B cell (primary cell): ENCODE measurements around the gene CCNL1. TPM values are rescaled to one million over a fixed set of nuclear protein-coding genes. Genes with fewer than 3 reads are reported as not detected.

Source experiments
- ATAC-seq: fragments of 200-7000 bp; cut with Tn5 transposase; one replicate; pipeline ENCODE4 v1.10.0; 2021; ENCODE audit warnings: low read depth, mild to moderate bottlenecking, moderate number of reproducible peaks, moderate library complexity
- CTCF ChIA-PET: fragments of 350-600 bp; sonication (Branson Sonifier 250); formaldehyde crosslinking; loops from one replicate; lab custom pipeline; 2021; ENCODE audit warnings: antibody characterized with exemption, inconsistent platforms; lab: Charles Lee
- POLR2A ChIA-PET: fragments of 350-600 bp; sonication (Branson Sonifier 250); formaldehyde crosslinking; loops from one replicate; lab custom pipeline; 2021; ENCODE audit warnings: antibody characterized with exemption; lab: Charles Lee
- DNase-seq: peaks from one replicate; pipeline ENCODE4 v3.0.0; 2013
- H2AFZ ChIP-seq: 2 replicates; pipeline ENCODE4 v1.6.1; 2012; ENCODE audit warnings: mild to moderate bottlenecking, low read depth, low read length; ENCODE audit not compliant: insufficient read depth, poor library complexity, severe bottlenecking
- H3K27ac ChIP-seq, 2 donors: 1 replicate in 1 of 2; 2 replicates in 1 of 2; pipeline ENCODE4 v1.5.1; 2012 to 2013; ENCODE audit warnings: low read length in 2 of 2, mild to moderate bottlenecking in 2 of 2, moderate library complexity in 1 of 2
- H3K27me3 ChIP-seq, 4 experiments: fragments of 200-600 bp in 1 of 4; sonication (generic) in 1 of 4; replicated peaks in 1 of 4; 1 replicate in 2 of 4; 2 replicates in 2 of 4; pipeline versions ENCODE4 v1.6.1 to v1.7.0; 2013 to 2016; ENCODE audit warnings: low read length in 3 of 4, mild to moderate bottlenecking in 2 of 4, mixed read lengths in 1 of 4, moderate library complexity in 1 of 4; ENCODE audit not compliant: insufficient read depth in 4 of 4, control insufficient read depth in 3 of 4; ENCODE audit errors: control extremely low read depth in 1 of 4
- H3K36me3 ChIP-seq, 2 experiments: replicated peaks in 1 of 2; 1 replicate in 1 of 2; 2 replicates in 1 of 2; pipeline versions ENCODE4 v1.6.1 to v1.7.1; 2013; ENCODE audit warnings: low read length in 1 of 2; ENCODE audit not compliant: insufficient read depth in 2 of 2, control insufficient read depth in 1 of 2; ENCODE audit errors: control extremely low read depth in 1 of 2, extremely low read depth in 1 of 2
- H3K4me1 ChIP-seq, 2 donors: fragments of 200-600 bp in 1 of 2; sonication (generic) in 1 of 2; 1 replicate in 1 of 2; 2 replicates in 1 of 2; pipeline versions ENCODE4 v1.5.1 to v1.6.1; 2013 to 2017; ENCODE audit warnings: low read length in 2 of 2; ENCODE audit not compliant: control insufficient read depth in 2 of 2, insufficient read depth in 2 of 2
- H3K4me2 ChIP-seq: replicated peaks from 2 replicates; pipeline ENCODE3; 2012; ENCODE audit warnings: mild to moderate bottlenecking, low read depth, low read length; ENCODE audit not compliant: poor library complexity, severe bottlenecking
- H3K4me3 ChIP-seq, 5 experiments: fragments of 200-600 bp in 1 of 5; sonication (generic) in 1 of 5; 1 replicate in 3 of 5; 2 replicates in 2 of 5; pipeline versions ENCODE4 v1.5.1 to v1.7.0; 2011 to 2016; ENCODE audit warnings: low read length in 4 of 5, mild to moderate bottlenecking in 4 of 5, low read depth in 2 of 5, control low read depth in 1 of 5, moderate library complexity in 1 of 5; ENCODE audit not compliant: insufficient read depth in 1 of 5; ENCODE audit errors: control extremely low read depth in 1 of 5, extremely low read depth in 1 of 5
- H3K79me2 ChIP-seq: fragments of 200-600 bp; sonication (generic); one replicate; pipeline ENCODE4 v1.6.0; 2016; ENCODE audit warnings: low read length; ENCODE audit not compliant: control insufficient read depth, insufficient read depth
- H3K9ac ChIP-seq: fragments of 200-600 bp; sonication (generic); 2 replicates; pipeline ENCODE4 v1.6.1; 2017; ENCODE audit warnings: mild to moderate bottlenecking, low read length, moderate library complexity
- H3K9me3 ChIP-seq, 3 donors: one replicate each; pipeline versions ENCODE4 v1.6.1 to v1.7.1; 2013; ENCODE audit warnings: low read length in 2 of 3; ENCODE audit not compliant: control insufficient read depth in 2 of 3, insufficient read depth in 1 of 3; ENCODE audit errors: control extremely low read depth in 1 of 3
- H4K20me1 ChIP-seq: 2 replicates; pipeline ENCODE4 v1.6.0; 2012; ENCODE audit warnings: mild to moderate bottlenecking, low read length; ENCODE audit not compliant: insufficient read depth, control insufficient read depth, poor library complexity, severe bottlenecking
- H3K27ac Mint-ChIP-seq: one replicate; pipeline ENCODE4 v1.8.0; 2021; ENCODE audit warnings: mixed read lengths
- H3K27me3 Mint-ChIP-seq: one replicate; pipeline ENCODE4 v1.8.0; 2021; ENCODE audit warnings: mixed read lengths
- H3K4me1 Mint-ChIP-seq: one replicate; pipeline ENCODE4 v1.8.0; 2021; ENCODE audit warnings: mixed read lengths
- H3K4me3 Mint-ChIP-seq: one replicate; pipeline ENCODE4 v1.8.0; 2021; ENCODE audit warnings: mixed read lengths
- H3K9me3 Mint-ChIP-seq: one replicate; pipeline ENCODE4 v1.8.0; 2022; ENCODE audit warnings: mixed read lengths; ENCODE audit not compliant: insufficient read depth
- EZH2 ChIP-seq: IDR thresholded peaks from 2 replicates; pipeline ENCODE4 v1.6.1; 2012; ENCODE audit warnings: borderline replicate concordance, low read depth, mild to moderate bottlenecking, moderate library complexity, low read length; ENCODE audit not compliant: insufficient read depth, poor library complexity, severe bottlenecking
- WGBS: methylation state at CpG from one replicate; pipeline ENCODE4 v1.1.5; 2013; ENCODE audit warnings: missing lambda C conversion rate; ENCODE audit not compliant: insufficient coverage; 5-methylcytosine and 5-hydroxymethylcytosine counted together
- intact Hi-C: fragments of 100-400 bp; cut with micrococcal nuclease; formaldehyde crosslinking; loops from one replicate; pipeline ENCODE4 v1.10.0; 2022
- polyA plus RNA-seq: library from polyadenylated mRNA; depleted of rRNA; stranded (reverse); fragments of >200 nt; gene quantifications from 2 replicates; pipeline ENCODE4 v1.2.3, GENCODE V29; 2012
- total RNA-seq, 2 donors: library from RNA; stranded (reverse); fragments of 120-200 nt in 1 of 2; gene quantifications; 1 replicate in 1 of 2; 2 replicates in 1 of 2; pipeline versions ENCODE4 v1.2.3 to v1.2.4, GENCODE V29; 2013 to 2022
- TF ChIP-seq, protein P1 (sequence below): fragments of 200-600 bp; IDR thresholded peaks from one replicate; pipeline ENCODE4 v1.8.0; 2022; ENCODE audit warnings: antibody characterized with exemption, mild to moderate bottlenecking

Gene CCNL1
- total and polyA plus RNA-seq, 2 donors (not counting 1 experiment from before 2014, with no cell fraction given): 322 to 655 TPM

DNA sequence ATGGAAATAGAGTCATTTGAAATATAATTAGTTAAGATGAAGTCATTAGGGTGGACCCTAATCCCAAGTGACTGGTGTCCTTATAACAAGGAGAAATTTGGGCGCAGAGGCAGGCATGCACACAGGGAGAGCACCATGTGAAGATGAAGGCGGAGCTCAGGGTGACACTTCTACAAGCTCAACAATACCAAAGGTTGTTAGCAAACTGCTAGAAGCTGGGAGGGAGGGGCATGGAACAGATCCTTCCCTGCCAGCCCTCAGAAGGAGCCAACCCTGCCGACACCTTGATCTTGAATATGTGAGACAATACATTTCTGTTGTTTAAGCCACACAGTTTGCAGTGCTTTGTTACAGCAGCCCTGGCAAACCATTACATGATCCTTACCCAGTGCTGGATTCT is 57.8 kb downstream of the CCNL1 start:
- intact Hi-C loops: no loop called here
- H3K36me3 ChIP-seq: no peaks in the 10 kb centered on the region
- no peaks in the 10 kb centered on the region for H3K9me3 ChIP-seq
- 100% methylated on average over 2 of the region's 3 CpGs for WGBS
- H4K20me1 ChIP-seq: no peaks in the 10 kb centered on the region
- H3K27me3 ChIP-seq: no peaks in the 10 kb centered on the region
- DNase-seq (no peak), ATAC-seq (no peak)
- no peak overlapping the region for H3K27ac Mint-ChIP-seq
- H3K27ac ChIP-seq: no peak overlapping the region
- no peak overlapping the region for H2AFZ ChIP-seq
- ChIA-PET POLR2A (interaction anchor here (0.7 kb wide), 1 partner anchor 277 kb away, joined by 9 read pairs; no protein-coding TSS in a partner anchor), CTCF (interaction anchor here (0.5 kb wide), 1 partner anchor 1162 kb away, joined by 3 read pairs; no protein-coding TSS in a partner anchor)
- H3K4me3 Mint-ChIP-seq: no peak overlapping the region
- H3K9me3 Mint-ChIP-seq: no peaks in the 10 kb centered on the region
- no peak overlapping the region for H3K4me3 ChIP-seq
- no peak overlapping the region for H3K4me2 ChIP-seq
- no peak overlapping the region for H3K9ac ChIP-seq
- H3K4me1 ChIP-seq: peaks cover 25 to 32% of the 10 kb centered on the region in 2 donors
- H3K4me1 Mint-ChIP-seq: peaks cover 29% of the 10 kb centered on the region
- no peaks in the 10 kb centered on the region for H3K79me2 ChIP-seq
- TF ChIP-seq, protein P1, sequence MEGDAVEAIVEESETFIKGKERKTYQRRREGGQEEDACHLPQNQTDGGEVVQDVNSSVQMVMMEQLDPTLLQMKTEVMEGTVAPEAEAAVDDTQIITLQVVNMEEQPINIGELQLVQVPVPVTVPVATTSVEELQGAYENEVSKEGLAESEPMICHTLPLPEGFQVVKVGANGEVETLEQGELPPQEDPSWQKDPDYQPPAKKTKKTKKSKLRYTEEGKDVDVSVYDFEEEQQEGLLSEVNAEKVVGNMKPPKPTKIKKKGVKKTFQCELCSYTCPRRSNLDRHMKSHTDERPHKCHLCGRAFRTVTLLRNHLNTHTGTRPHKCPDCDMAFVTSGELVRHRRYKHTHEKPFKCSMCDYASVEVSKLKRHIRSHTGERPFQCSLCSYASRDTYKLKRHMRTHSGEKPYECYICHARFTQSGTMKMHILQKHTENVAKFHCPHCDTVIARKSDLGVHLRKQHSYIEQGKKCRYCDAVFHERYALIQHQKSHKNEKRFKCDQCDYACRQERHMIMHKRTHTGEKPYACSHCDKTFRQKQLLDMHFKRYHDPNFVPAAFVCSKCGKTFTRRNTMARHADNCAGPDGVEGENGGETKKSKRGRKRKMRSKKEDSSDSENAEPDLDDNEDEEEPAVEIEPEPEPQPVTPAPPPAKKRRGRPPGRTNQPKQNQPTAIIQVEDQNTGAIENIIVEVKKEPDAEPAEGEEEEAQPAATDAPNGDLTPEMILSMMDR: no peak
- TF ChIP-seq EZH2: no peak
- H3K27me3 Mint-ChIP-seq: no peaks in the 10 kb centered on the region

DNA sequence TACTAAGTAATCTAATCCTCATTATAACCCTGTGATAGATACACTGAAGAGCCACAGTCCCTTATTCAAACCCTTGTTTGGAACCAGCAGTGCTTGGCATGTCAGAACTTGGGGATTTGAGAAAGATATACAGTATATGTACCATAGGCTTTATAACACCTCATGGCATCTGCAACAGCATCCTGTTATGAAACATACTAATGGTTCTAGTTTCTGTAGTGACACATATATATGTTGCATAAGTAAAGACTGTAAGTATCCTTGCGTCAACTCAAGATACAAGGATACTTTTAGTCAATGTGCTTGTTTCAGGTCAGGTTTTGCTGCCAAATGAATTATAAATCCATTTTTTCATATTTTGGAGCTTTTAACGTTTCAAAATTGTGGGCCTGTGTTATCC is 58.5 kb downstream of the CCNL1 start:
- ATAC-seq (no peak), DNase-seq (no peak)
- H4K20me1 ChIP-seq: no peaks in the 10 kb centered on the region
- no peaks in the 10 kb centered on the region for H3K9me3 ChIP-seq
- H3K4me3 ChIP-seq: no peak overlapping the region
- no peak overlapping the region for H3K27ac ChIP-seq
- POLR2A ChIA-PET: no interaction called here
- no peak overlapping the region for H3K4me2 ChIP-seq
- no CpG with 5 or more reads among the region's 2 CpGs for WGBS
- H3K36me3 ChIP-seq: no peaks in the 10 kb centered on the region
- intact Hi-C loops: no loop called here
- Mint-ChIP-seq H3K27ac (no peak overlapping the region), H3K4me3 (no peak overlapping the region), H3K4me1 (peaks cover 29% of the 10 kb centered on the region), H3K9me3 (no peaks in the 10 kb centered on the region), H3K27me3 (no peaks in the 10 kb centered on the region)
- H3K79me2 ChIP-seq: no peaks in the 10 kb centered on the region
- TF ChIP-seq, protein P1: no peak
- CTCF ChIA-PET: interaction anchor here (0.5 kb wide), 1 partner anchor 1161 kb away, joined by 3 read pairs; no protein-coding TSS in a partner anchor
- H3K27me3 ChIP-seq: no peaks in the 10 kb centered on the region
- H3K4me1 ChIP-seq: peaks cover 25 to 32% of the 10 kb centered on the region in 2 donors
- no peak overlapping the region for H3K9ac ChIP-seq
- H2AFZ ChIP-seq: no peak overlapping the region
